Aorta (tissue), 5 donors: Measurements from ENCODE around the gene ZNF281. TPM values are rescaled to one million over a fixed set of nuclear protein-coding genes. Genes with fewer than 3 reads are reported as not detected.

Experiments used
- ATAC-seq: fragments of 200-7000 bp; cut with Tn5 transposase; one replicate; pipeline ENCODE4 v1.9.1; 2022; ENCODE audit warnings: moderate library complexity; ENCODE audit not compliant: low FRiP score
- DNase-seq, 2 donors: peaks; one replicate each; pipeline ENCODE4 v3.0.0-alpha.2; 2020
- H3K27ac ChIP-seq, 2 donors: one replicate each; pipeline ENCODE4 v1.5.1; 2013; ENCODE audit warnings: low read length in 2 of 2, mild to moderate bottlenecking in 2 of 2, moderate library complexity in 2 of 2, control low read depth in 1 of 2, inconsistent platforms in 1 of 2, low read depth in 1 of 2
- H3K27me3 ChIP-seq, 2 donors: one replicate each; pipeline ENCODE4 v1.6.1; 2013; ENCODE audit warnings: control low read depth in 1 of 2, low read length in 1 of 2, mild to moderate bottlenecking in 1 of 2, moderate library complexity in 1 of 2; ENCODE audit not compliant: insufficient read depth in 2 of 2, control insufficient read depth in 1 of 2
- H3K36me3 ChIP-seq, 2 donors: one replicate each; pipeline ENCODE4 v1.6.1; 2013; ENCODE audit warnings: control low read depth in 1 of 2, low read length in 1 of 2, mild to moderate bottlenecking in 1 of 2; ENCODE audit not compliant: insufficient read depth in 2 of 2, control insufficient read depth in 1 of 2
- H3K4me1 ChIP-seq, 2 donors: one replicate each; pipeline ENCODE4 v1.6.1; 2013; ENCODE audit warnings: low read length in 2 of 2, control low read depth in 1 of 2, mild to moderate bottlenecking in 1 of 2, moderate library complexity in 1 of 2; ENCODE audit not compliant: insufficient read depth in 2 of 2, control insufficient read depth in 1 of 2
- H3K4me3 ChIP-seq, 2 donors: one replicate each; pipeline ENCODE4 v1.5.1; 2013; ENCODE audit warnings: low read length in 2 of 2, control low read depth in 1 of 2, mild to moderate bottlenecking in 1 of 2
- H3K9me3 ChIP-seq: one replicate; pipeline ENCODE4 v1.6.1; 2013; ENCODE audit warnings: mild to moderate bottlenecking, low read length; ENCODE audit not compliant: control insufficient read depth
- WGBS, 2 donors: extraction: QIAGEN DNeasy Blood & Tissue Kit; methylation state at CpG; one replicate each; pipeline ENCODE4 v1.1.7; 2013; 5-methylcytosine and 5-hydroxymethylcytosine counted together
- intact Hi-C, 2 donors: fragments of 100-400 bp; cut with DNase I; formaldehyde crosslinking; loops; one replicate each; pipeline versions ENCODE4 v1.14.2 to v1.15.0; 2022
- polyA plus RNA-seq, 2 donors: library from polyadenylated mRNA; stranded (reverse); fragments of 200-250 nt; gene quantifications; one replicate each; pipeline ENCODE4 v1.2.3, GENCODE V29; 2013
- total RNA-seq, 2 donors: library from RNA; stranded (reverse); fragmentation: NEBNext Ultra II Directional; extraction: Animal tissue kit (Norgen Biotek cat#: 25700); gene quantifications; one replicate each; pipeline ENCODE4 v1.2.1, GENCODE V29; 2021
- donor health status: healthy with polysubstance abuse.
- donor health status: Bipolar disorder and iron deficiency.
- donor health status: DM: no; HTN: no; CAD: no.
- donor health status: DM: no; HTN: no; CAD: no.
- donor health status: DM: yes; HTN: yes; CAD: no.

ZNF281 gene
- total and polyA plus RNA-seq, 4 donors = 2.1 to 13.1 (median 8.0) TPM

DNA sequence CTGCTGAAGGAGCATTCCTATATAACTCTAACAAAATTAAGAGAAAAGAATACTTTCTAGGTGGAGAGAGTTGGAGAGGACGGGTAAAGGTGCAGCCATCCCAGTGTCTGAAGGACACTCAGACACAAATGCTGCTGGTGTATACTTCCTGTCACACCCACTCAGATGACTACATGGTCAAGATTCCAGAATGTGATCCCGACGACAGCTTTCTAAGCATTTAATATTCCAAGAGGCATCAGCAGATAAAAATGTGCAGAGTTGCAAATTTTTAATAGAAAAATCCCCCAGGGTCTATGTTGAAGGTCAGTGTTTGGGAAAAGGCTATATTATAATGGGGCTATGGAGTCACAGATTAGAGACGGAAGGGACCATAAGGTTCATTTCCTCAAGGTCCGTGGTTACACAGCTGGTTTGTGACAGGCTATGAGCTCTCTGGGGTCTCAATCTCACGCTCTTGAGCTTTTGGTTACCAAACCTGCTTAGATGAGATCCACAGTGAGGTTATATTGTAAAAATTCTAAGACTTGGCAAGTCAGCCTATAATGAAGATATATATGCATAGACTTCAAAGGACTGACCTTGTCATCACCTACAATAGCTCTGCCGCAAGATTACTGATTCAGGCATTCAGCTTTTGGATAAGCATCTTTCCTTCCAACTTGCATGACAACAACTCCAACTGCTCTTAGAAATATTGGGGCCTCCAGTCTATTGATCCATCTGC, 35.1 kb downstream of the ZNF281 start:
- Histone ChIP-seq H3K4me1 (peaks cover 0 to 3% of the 10 kb centered on the region in 2 donors), H3K4me3 (no peak overlapping the region), H3K9me3 (no peaks in the 10 kb centered on the region), H3K36me3 (no peaks in the 10 kb centered on the region), H3K27ac (no peak overlapping the region), H3K27me3 (no peaks in the 10 kb centered on the region)
- no peak for DNase-seq
- intact Hi-C loops = no loop called here
- ATAC-seq = no peak
- WGBS, 2 donors = 38 to 52% methylated on average over 7 of the region's 7 CpGs

DNA sequence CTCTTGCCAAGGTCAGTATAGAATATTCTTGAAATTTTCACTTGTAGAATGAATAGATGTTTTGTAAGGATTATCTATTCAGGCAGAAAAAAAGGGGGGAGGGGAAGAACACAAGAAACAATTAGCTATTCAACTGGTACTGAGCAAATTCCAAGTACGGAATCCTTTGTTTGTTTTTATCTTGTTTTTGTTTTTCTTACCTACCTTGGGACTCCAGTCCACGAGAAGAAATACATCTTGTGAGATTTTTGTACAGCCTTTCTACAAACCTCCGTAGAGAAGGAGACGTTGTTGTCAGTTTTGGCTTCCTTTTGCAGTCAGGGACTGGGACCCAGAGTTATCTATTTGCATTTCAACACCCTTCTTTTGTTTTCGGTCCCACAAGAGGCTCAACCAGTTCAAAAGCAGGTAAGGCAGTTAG, 36.0 kb downstream of the ZNF281 start:
- ATAC-seq = no peak
- no peak for DNase-seq
- WGBS, 2 donors = 29 to 45% methylated on average over 5 of the region's 5 CpGs
- Histone ChIP-seq H3K4me1 (no peaks in the 10 kb centered on the region), H3K9me3 (no peaks in the 10 kb centered on the region), H3K27me3 (no peaks in the 10 kb centered on the region), H3K4me3 (no peak overlapping the region), H3K27ac (no peak overlapping the region), H3K36me3 (no peaks in the 10 kb centered on the region)
- intact Hi-C loops = no loop called here

DNA sequence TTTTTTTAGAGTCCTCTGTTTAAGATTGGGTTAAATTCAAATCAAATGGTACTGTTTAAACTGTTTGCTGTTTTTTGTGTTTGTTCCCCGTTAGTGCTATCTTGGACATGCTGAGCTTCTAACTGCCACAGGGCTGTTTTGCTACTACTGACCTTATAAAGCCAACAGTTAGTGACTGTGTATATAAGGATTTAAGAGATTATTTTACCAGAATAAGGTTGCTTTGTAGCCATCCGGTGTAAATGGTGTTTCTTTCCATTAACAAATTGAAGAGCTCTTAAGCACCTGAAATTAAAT, 37.0 kb downstream of the ZNF281 start:
- no peak overlapping the region for H3K27ac ChIP-seq
- H3K9me3 ChIP-seq = no peaks in the 10 kb centered on the region
- no peaks in the 10 kb centered on the region for H3K36me3 ChIP-seq
- no peaks in the 10 kb centered on the region for H3K27me3 ChIP-seq
- no peak overlapping the region for H3K4me3 ChIP-seq
- 29 to 48% methylated on average over 2 of the region's 2 CpGs for WGBS, 2 donors
- no peaks in the 10 kb centered on the region for H3K4me1 ChIP-seq
- ATAC-seq (no peak), DNase-seq (no peak)
- intact Hi-C loops = no loop called here

DNA sequence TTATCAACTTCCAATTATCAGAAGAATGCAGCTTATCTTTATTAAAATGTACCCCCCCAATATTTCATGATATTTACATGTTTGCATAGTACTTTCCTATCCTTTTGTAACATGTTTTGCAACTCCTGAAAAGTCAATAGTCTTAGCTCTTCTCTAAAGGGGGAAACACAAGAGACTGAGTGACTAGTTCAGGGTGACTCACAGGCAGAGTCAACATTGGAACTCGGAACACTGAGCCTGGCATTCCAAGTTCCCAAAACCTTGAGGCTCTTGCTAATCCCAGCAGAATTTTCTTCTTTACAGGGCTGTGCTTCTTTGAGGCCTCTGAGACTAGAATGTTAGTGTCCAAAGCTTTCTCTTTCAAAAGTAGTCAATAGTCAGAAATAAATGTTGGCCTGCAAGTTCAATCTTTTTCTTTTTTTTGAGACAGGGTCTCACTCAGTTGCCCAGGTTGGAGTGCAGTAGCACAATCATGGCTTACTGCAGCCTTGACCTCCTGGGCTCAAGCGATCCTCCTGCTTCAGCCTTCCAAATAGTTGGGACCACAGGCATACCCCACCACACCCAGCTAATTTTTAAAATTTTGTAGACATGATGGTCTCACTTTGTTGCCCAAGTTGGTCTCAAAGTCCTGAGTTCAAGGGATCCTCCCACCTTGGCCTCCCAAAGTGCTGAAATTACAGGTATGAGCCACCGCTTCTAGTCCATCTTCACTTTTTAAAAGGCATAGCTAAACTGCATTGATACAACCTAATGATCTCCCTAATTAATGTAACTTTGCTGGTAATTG, 37.5 kb downstream of the ZNF281 start:
- intact Hi-C loops = no loop called here
- H3K27me3 ChIP-seq = no peaks in the 10 kb centered on the region
- H3K27ac ChIP-seq = no peak overlapping the region
- H3K4me1 ChIP-seq = no peaks in the 10 kb centered on the region
- DNase-seq = no peak
- no peaks in the 10 kb centered on the region for H3K36me3 ChIP-seq
- no peaks in the 10 kb centered on the region for H3K9me3 ChIP-seq
- no peak for ATAC-seq
- H3K4me3 ChIP-seq = no peak overlapping the region
- WGBS, 2 donors = 69 to 70% methylated on average over 3 of the region's 3 CpGs

DNA sequence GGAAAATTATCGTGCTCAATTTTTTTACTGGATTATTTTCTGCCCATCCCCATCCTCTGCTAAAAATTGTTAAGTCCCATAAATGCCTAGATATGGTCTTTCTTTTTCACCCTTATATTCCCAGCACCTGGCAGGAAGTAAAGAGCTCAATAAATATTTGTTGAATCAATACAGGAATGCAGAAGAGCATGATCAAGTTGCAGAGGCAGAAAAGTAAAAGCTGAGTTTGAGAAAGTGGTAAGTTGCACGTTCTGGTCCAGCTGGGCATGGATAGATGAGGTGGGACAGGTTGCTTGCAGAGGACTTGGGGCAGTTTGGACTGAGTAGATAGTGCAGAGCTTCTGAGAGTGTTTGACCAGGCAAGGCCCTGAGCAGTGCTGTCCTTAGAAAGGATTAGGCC, 40.1 kb downstream of the ZNF281 start:
- intact Hi-C loops = no loop called here
- H3K4me1 ChIP-seq = no peaks in the 10 kb centered on the region
- no peaks in the 10 kb centered on the region for H3K36me3 ChIP-seq
- DNase-seq (no peak), ATAC-seq (no peak)
- H3K9me3 ChIP-seq = no peaks in the 10 kb centered on the region
- no peak overlapping the region for H3K27ac ChIP-seq
- 82% methylated on average over 2 of the region's 2 CpGs for WGBS, 2 donors
- no peak overlapping the region for H3K4me3 ChIP-seq
- H3K27me3 ChIP-seq = no peaks in the 10 kb centered on the region

DNA sequence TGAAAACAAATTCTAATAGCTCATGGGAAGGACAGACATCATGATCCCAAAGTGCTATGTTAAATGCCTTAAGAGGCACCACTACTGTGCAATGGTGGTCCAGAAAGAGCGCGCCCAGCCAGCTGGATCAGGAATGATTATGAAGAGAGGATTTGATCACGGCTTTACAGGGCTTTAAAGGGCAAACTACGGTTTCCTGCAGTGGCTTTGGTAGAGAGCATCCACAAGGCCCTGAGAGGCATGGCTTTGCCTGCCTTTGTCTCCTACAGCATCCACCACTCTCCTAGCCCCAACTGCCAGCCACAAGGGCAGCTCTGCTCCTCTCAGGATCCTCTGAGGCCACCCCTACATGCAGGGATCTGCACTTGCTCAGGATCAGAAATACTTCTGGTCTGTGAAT, 40.7 kb downstream of the ZNF281 start:
- H3K27ac ChIP-seq = no peak overlapping the region
- no peak for ATAC-seq
- no peaks in the 10 kb centered on the region for H3K27me3 ChIP-seq

DNA sequence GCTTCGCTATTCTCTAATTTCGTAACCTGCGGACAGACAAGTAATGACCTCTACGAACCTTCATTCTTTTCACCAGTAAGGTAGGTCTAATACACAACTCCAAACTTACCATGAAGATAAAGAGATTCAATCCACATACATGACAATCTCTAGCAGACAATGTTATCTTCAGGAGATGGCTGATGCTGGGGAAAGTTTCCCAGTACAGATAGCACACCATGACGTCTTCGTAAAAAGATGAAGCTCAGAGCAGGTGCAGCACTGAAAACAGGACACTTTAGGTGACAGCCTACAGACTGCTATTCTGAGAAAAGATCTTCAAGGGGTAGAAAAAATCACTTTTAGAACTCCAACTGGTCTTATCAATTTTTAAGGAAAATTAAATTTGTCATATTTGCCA, 41.3 kb downstream of the ZNF281 start:
- 93 to 95% methylated on average over 6 of the region's 6 CpGs for WGBS, 2 donors
- no peak overlapping the region for H3K27ac ChIP-seq
- intact Hi-C loops = no loop called here

More for the DNA sequence above, 40.7 kb downstream of the ZNF281 start:
- no peaks in the 10 kb centered on the region for H3K36me3 ChIP-seq
- no peaks in the 10 kb centered on the region for H3K4me1 ChIP-seq
- 88 to 91% methylated on average over 4 of the region's 4 CpGs for WGBS, 2 donors
- no peaks in the 10 kb centered on the region for H3K9me3 ChIP-seq
- intact Hi-C loops = no loop called here
- no peak overlapping the region for H3K4me3 ChIP-seq
- no peak for DNase-seq

DNA sequence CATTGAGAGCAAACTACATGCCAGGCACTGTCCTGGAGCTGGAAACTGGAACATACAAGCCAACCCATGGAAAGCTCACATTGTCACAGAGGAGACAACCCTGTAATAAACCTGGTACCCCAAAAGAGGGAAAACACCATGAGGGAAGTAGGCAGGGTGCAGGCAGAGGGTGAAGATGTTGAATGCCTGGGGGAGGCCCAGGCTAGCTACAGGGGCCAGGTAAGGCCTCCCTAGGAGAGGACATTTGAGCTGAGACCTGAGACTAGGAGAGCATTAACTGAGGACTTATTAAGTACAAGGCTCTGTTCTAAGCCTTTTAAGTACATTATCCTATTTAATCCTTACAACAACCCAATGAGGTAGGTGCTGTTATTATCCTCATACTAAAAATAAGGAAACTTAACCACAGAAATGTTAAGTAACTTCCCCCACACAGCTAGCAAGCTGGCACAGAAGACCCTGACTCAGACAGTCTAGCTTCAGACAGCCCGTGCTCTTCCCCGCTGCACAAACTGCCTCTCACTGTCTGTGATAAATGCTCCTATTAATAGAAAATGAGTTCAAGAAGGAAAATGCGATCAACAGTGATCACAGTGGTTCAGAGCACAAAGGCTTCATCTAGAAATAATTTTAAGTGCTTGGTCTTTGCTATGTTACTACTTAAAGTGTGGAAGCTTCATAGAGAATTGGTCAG, 41.8 kb downstream of the ZNF281 start:
- no peak overlapping the region for H3K27ac ChIP-seq
- WGBS, 2 donors = 59 to 65% methylated on average over 3 of the region's 3 CpGs
- DNase-seq (no peak), ATAC-seq (no peak)
- H3K4me3 ChIP-seq = no peak overlapping the region
- H3K36me3 ChIP-seq = no peaks in the 10 kb centered on the region
- intact Hi-C loops = no loop called here
- no peaks in the 10 kb centered on the region for H3K9me3 ChIP-seq
- H3K27me3 ChIP-seq = no peaks in the 10 kb centered on the region
- no peaks in the 10 kb centered on the region for H3K4me1 ChIP-seq

More for the DNA sequence above, 41.3 kb downstream of the ZNF281 start:
- DNase-seq = no peak
- H3K36me3 ChIP-seq = no peaks in the 10 kb centered on the region
- no peaks in the 10 kb centered on the region for H3K4me1 ChIP-seq
- no peak for ATAC-seq
- H3K27me3 ChIP-seq = no peaks in the 10 kb centered on the region
- H3K9me3 ChIP-seq = no peaks in the 10 kb centered on the region
- no peak overlapping the region for H3K4me3 ChIP-seq
